ENCODE results near the gene CDH19.
A peak's percentile ranks its signal among the peaks of the same experiment; 100 is the strongest.

Gene CDH19

GRCh38 chr18:66566616-66567015 lies 37.3 kb downstream of the CDH19 start:
- no peak overlapping the region for H3K27ac ChIP-seq
- DNase-seq (ENCODE audit: low read depth, low spot score) = no peak

DNA sequence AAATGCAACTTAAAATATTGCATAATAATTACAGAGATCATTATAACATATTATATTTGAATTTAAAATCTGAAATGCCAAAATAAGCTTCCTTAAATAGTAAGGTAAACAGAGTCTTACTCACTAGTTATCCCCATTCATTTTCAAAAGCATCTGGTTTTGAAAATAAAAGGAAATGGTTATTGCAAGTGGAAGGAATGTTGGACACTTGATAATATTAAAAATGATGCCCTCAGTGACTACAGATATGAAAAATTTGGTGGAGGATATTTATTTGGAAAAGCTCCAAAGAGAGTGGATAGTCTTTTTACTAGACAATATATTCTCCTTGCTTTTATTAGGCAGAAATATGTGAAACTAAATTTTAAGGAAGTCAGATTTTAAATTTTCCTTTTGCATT lies 39.7 kb downstream of the CDH19 start:
- no peak for DNase-seq (ENCODE audit: low read depth, low spot score)
- H3K27ac ChIP-seq = no peak overlapping the region

DNA sequence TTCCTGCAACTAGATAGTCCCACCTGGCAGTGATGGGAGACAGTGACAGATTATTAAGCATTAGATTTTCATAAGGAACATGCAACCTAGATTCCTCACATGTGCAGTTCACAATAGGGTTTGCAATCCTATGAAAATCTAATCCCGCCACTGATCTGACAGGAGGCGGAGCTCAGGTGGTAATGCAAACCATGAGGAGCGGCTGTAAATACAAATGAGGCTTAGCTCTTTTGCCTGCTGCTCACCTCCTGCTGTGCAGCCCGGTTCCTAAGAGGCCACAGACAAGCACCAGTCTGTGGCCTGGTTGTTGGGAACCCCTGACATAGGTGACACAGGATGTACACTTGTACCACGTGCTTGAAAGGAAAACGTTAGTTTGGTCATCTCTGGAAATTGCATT lies 41.6 kb downstream of the CDH19 start:
- no peak overlapping the region for H3K27ac ChIP-seq
- DNase-seq (ENCODE audit: low read depth, low spot score) = no peak

DNA sequence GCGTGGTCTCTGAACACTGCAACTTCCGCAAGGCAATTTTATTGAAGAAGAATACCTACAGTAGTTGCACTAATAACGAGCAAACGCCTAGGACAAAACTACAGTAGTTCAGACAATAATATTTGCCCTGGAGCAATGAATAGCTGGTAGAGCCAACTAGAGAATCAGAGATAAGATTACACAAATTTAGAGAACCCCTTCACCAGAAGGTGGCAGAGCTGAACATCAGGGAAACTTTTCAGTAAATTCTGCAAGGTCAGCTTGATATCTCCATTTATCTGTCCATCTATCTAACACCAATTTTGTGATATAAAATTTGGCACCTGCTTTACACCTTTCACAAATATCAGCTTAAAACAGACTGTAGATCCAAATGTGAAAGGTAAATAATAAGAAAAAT lies 43.8 kb downstream of the CDH19 start:
- H3K27ac ChIP-seq = no peak overlapping the region
- DNase-seq (ENCODE audit: low read depth, low spot score) = no peak

DNA sequence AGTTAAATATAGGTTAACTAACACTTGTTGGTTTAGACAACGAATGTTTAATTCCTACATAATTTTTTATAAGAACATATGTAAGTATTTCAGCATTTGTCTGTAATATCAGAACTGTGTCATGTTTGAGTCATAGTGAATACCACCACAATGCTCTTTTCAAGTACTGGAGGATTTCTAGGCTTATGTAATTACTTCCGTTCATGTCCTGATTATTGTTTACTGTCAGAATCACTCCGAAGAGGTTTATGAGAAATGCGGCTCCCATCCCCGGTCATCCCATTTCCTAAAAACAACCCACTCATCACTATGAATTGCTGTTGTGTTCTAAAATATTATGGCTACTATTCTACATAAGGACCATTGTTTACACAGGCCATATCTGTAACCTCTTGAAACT lies 45.1 kb downstream of the CDH19 start:
- DNase-seq (ENCODE audit: low read depth, low spot score) = no peak
- H3K27ac ChIP-seq = no peak overlapping the region

DNA sequence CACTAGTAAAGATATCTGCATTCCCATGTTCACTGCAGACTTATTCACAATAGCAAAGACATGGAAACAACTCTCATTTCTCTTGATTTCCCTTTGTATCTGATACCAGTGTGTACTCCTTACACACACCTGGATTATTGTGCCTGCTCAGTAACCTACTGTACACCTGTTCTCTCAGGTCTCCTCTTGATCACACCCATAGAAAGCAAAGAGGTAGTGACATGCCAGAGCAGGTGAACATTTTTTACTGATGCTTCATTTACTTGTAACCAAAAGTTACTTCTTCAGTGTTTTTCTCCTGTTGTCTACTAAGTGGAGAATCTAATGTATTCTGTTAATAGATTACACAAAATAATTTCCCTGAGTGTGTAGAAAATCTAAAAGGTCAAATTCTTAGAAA lies 46.8 kb downstream of the CDH19 start:
- no peak for DNase-seq (ENCODE audit: low read depth, low spot score)
- H3K27ac ChIP-seq = no peak overlapping the region

DNA sequence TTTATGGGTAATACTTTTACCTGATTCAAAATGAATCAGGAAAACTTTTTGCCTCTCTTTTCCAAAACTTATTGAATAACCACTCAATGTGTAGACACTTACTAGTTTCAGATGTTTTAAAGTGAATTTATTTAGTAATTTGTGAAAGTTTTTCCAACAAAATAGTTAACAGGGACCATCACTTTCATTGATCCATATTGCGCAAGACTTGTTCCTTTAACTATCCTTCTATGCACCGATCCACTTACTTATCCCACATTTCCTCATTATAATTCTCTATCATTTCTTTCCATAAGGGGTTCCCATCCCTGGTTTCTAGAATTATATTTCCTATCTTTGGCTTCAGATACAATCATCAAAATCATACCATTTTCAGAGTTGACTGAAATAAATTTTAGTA lies 48.3 kb downstream of the CDH19 start:
- no peak for DNase-seq (ENCODE audit: low read depth, low spot score)
- no peak overlapping the region for H3K27ac ChIP-seq

DNA sequence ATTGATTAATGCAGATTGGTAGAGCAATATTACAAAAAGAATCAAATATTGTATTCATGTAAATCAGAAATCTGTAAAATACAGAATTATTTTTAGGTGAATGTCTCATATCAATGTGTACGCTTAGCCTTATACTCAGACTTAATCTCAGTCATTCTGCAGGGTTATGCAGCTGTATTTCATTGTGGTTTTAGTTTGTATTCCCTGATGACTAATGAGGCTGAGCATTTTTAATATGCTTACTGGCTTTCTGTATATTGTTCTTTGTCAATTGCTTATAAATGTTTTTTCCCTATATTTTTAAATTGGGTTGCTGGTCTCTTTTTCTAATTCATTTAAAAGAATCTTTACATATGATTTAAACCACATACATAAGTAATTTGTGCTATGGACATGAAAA lies 50.1 kb downstream of the CDH19 start:
- DNase-seq (ENCODE audit: low read depth, low spot score) = no peak
- no peak overlapping the region for H3K27ac ChIP-seq

DNA sequence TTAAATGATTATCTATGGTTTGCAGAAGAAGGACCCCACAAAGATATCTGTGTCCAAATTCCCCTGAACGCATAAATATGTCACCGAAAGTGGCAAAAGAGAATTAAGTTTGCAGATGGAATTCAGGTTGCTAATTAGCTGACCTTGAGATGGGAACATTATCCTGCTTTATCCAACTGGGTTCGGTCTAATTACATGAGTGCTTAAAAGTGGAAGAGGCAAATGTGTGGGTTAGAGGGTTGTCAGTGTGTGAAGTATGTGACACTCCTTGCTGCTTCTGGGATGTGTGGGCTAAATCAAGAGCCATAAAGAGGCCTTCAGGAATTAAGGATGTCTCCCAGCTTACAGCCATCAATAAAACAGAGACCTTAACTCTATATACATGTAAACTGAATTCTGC lies 53.5 kb downstream of the CDH19 start:
- H3K27ac ChIP-seq = no peak overlapping the region
- DNase-seq (ENCODE audit: low read depth, low spot score) = no peak

DNA sequence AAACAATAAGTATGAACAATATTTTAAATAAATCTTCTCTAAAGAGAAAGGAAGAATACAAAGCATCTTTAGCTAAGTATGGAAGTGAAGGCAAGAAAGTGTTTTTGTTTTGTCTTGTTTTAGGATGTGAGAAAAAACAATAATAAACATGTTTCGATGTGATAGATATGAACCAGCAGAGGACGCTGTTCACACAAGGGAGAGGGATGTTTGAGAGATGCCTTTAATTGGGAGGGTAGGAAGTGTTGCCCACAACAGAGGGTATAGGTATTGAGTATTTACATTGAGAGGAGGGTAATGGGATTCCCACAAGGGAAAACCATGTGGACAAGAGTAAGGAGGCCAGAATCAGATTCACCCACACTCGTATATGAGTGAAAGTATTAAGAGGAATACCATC lies 55.1 kb downstream of the CDH19 start:
- no peak for DNase-seq (ENCODE audit: low read depth, low spot score)
- H3K27ac ChIP-seq = no peak overlapping the region

DNA sequence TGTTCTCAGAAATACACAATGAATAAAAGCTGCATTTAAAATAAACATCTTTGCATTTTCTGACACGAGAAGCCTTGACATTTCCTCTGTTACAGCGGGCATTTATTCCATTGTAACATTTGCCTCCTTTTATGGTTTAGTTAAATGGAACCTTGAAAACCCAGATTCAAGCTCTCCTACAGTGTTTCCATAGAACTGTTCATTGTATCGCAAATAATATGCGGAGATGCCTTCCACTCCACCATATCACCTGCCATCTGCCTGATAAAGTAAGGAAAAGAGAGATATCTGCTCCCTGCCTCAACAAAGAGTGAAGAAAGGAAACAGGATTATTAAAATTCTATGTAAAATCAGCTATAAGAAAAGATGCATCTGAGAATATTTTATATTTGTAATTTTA lies 69.8 kb downstream of the CDH19 start:
- DNase-seq (ENCODE audit: low read depth, low spot score) = no peak
- no peak overlapping the region for H3K27ac ChIP-seq

DNA sequence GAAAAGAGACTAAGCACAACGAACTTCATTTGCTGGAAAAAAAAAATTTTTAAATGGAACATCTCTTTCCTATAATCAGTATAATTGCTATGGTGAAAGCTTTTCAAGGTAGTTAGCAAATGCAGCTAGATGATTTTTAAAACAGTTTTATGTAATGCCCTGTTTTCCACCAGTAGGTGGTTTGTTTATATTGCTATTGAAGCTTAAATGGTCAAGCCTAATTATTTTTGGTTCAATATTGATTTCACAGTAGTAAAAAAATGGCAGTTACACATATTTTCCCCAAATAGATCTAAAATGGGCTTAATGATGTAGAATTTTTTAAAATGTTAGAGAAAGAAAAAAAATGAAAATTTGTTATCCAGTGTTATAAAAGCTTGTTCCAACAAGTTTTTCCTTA lies 70.2 kb downstream of the CDH19 start:
- no peak for DNase-seq (ENCODE audit: low read depth, low spot score)
- H3K27ac ChIP-seq = no peak overlapping the region

GRCh38 chr18:66523219-66523991 lies 80.5 kb downstream of the CDH19 start:
- no peak overlapping the region for H3K27ac ChIP-seq
- no peak for DNase-seq (ENCODE audit: low read depth, low spot score)

GRCh38 chr18:66513996-66514395 lies 89.9 kb downstream of the CDH19 start:
- no peak for DNase-seq (ENCODE audit: low read depth, low spot score)

DNA sequence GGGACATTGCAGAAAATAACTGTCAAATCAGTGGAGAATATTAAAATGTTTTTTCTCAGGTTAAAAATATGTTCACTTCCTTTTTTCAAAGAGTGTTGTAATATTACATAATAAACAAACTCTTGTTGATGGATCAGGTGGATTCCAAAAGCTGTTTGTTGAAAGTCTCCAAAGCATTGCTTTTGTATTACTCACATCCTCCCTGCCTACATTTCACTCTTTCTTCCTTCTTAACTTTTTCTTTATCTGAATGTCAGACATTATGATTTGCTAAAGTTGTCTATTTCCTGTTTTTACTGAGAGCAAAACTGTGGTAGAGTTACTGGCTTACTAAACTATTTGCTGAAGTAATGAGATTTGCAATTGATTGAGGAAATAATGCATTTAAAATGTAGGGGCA lies 92.1 kb downstream of the CDH19 start:
- H3K27ac ChIP-seq = peak overlapping the region; percentile 84
- DNase-seq (ENCODE audit: low read depth, low spot score) = peak; percentile 49

More at GRCh38 chr18:66513996-66514395, 89.9 kb downstream of the CDH19 start:
- H3K27ac ChIP-seq = no peak overlapping the region

GRCh38 chr18:66511289-66511688 lies 92.6 kb downstream of the CDH19 start:
- no peak for DNase-seq (ENCODE audit: low read depth, low spot score)
- H3K27ac ChIP-seq = peak overlapping the region; percentile 84

GRCh38 chr18:66510357-66511045 lies 93.4 kb downstream of the CDH19 start:
- DNase-seq (ENCODE audit: low read depth, low spot score) = peak; percentile 6
- peak overlapping the region; percentile 84 for H3K27ac ChIP-seq

DNA sequence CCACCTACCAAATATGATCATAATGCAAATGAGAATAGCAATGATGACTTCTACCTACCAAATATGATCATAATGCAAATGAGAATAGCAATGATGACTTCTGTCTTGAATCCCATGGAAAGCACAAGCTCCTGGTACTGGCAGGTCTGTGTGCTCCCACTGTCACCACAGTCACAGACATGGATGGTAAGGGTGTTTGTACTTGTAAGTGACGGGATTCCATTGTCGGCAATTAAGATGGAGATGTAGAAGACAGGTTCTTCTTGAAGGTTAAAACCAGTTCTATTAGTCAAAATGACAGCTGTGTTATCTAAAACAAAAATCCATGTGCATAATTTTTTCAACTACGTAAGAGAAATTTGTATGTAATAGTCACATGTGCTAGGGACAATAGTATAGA lies 95.0 kb downstream of the CDH19 start:
- no peak for DNase-seq (ENCODE audit: low read depth, low spot score)
- no peak overlapping the region for H3K27ac ChIP-seq

GRCh38 chr18:66506178-66506577 lies 97.7 kb downstream of the CDH19 start:
- no peak overlapping the region for H3K27ac ChIP-seq
- no peak for DNase-seq (ENCODE audit: low read depth, low spot score)

DNA sequence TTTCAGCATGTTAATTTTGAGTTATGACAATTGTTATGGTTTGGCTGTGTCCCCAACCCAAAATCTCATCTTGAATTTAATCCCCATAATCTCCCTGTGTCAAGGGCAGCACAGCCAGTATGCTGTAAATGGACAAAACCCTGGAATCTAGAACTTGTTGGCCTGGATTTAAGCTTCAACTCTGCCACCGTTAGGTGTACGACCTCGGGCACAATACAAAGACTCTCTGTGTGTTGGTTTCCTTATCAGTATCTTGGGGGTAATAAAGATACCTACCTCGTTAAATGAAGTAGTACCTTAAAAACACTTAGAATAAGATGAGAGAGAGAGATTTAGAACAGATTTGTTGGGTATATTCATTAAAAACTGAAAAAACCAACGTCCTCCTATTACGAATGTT lies 106.5 kb downstream of the CDH19 start:
- DNase-seq (ENCODE audit: low read depth, low spot score) = no peak
- no peak overlapping the region for H3K27ac ChIP-seq

DNA sequence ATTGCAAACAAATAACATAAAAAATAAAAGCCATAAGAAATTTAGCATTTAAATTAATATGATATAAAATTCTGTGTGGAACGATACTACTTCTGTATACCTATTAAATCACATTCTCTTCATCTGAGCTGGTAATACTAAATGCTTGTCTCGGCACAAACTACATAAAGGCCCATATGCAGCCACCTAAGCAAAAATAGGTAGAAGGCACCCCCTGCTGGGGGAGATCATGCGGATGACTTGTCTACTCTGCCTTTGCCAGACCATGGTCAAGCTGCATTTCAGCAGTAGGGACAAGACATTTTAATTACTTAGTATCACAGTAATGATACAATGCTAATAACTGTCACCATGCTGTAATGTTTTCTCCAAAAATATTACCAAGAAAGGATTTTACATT lies 108.0 kb downstream of the CDH19 start:
- no peak overlapping the region for H3K27ac ChIP-seq
- peak; percentile 14 for DNase-seq (ENCODE audit: low read depth, low spot score)

- DNase-seq (ENCODE audit: low read depth, low spot score) = no peak
- H3K27ac ChIP-seq = no peak overlapping the region
Observed at GRCh38 chr18:66473882-66474281, 130.0 kb downstream of the CDH19 start.

Measured in epithelial cell of prostate (primary cell).